GM11168 (cell line): ENCODE results near the gene CDC6.

Experiments used
- in situ Hi-C: fragments of 300-500 bp; cut with MboI; formaldehyde crosslinking; loops from one replicate; pipeline ENCODE4 v1.12.0; 2022; ENCODE audit warnings: low sequenced_read_pairs; ENCODE audit not compliant: unreplicated experiment

The CDC6 gene

GRCh38 chr17:40309031-40309948 lies 21.6 kb downstream of the CDC6 start, which contains the start of gene RARA:
Gene RARA, plus strand, starts transcription at chr17:40309180. Its CDS starts 22,039 bp downstream, at chr17:40331219.
- in situ Hi-C loops = loop anchor here (10.0 kb wide), 1 partner anchor 46 kb away; no protein-coding TSS in a partner anchor

- in situ Hi-C loops = loop anchor here (10.0 kb wide), 1 partner anchor 45 kb away; no protein-coding TSS in a partner anchor
Measured at GRCh38 chr17:40309949-40310510, 22.4 kb downstream of the CDC6 start.

GRCh38 chr17:40310882-40311391 lies 23.3 kb downstream of the CDC6 start:
- in situ Hi-C loops = no loop called here

- in situ Hi-C loops = no loop called here
Measured at GRCh38 chr17:40311575-40311974, 23.9 kb downstream of the CDC6 start.

GRCh38 chr17:40312131-40312731 lies 24.6 kb downstream of the CDC6 start:
- in situ Hi-C loops = no loop called here

- in situ Hi-C loops = no loop called here
Measured at GRCh38 chr17:40312893-40313667, 25.4 kb downstream of the CDC6 start.

DNA sequence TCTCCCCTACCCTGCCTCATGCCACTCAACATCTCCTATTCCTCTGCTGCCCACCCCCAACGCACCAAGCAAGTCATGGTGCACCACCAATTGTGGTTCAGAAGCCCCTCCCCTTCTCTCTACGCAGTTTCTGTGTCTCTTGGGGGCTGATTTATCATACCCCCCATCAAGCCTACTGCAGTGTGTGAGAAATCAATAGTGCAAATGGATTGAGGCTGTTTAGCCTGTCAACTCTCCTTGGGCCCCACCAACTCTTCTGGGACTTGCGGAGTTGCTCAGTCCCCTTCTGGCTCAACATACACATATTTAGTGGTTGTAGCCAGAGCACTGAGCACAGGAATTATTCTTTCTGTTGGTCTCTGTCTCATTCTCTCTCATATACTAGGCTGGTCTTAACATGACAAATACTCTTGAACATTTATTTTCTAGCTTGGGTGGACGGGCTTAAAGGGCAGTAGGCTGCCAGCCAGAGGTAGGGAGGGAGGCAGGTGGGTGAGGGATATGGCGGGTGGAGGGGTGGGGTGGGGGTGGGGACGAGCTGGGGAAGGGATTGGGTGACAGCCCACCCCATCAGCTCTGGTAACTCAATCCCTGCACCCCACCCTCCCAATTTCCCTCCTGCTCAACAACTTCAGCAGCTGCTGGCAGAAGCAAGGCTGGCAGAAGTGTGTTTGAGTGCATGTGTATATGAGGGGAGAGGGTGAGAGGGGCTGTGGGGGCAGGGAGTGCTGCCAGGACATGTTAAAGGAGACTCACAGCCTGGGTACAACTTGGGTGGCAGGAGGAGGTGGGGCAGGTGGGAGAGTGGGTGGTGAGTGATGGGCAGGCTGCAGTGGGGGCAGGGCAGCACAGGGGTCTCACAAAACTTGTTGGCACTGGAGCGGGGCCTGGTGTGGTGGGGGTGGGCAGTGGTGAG lies 26.2 kb downstream of the CDC6 start:
- in situ Hi-C loops = no loop called here

DNA sequence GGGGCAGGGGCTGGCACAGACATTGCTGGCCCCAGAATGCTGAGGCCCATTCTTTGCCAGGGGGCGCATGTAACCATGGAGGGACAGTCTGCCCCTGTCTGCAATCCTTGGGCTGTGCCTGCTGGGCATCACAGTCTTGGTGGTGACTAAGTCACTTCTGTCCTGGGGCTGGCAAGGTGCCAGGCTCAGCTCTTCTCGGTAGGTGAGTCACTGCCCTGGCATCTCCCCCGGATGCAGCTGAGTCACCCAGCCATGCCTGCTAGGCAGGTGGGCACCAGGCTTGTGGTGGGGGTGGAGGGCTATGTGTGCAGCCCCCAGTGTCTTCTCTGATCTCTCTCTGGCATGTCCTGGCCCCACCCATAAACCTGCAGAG lies 26.9 kb downstream of the CDC6 start:
- in situ Hi-C loops = no loop called here

DNA sequence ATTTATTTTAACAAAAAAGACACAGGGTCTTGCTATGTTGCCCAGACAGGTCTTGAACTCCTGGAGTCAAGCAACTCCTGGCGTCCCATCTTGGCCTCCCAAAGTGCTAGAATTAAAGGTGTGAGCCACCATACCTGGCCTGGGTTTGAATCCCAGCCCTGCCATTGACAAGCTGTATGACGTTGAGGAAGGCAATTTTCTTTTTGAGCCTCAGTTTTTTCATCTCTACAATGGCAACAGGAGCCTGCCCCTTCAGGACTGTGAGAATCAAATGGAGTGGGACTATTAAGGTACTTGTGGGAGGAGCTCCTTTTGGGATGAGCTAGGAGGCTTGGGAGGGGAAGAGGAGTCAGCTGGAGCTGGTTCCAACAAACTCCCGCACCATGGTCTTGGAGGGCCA lies 27.5 kb downstream of the CDC6 start:
- in situ Hi-C loops = no loop called here

GRCh38 chr17:40315678-40316570 lies 28.2 kb downstream of the CDC6 start:
- in situ Hi-C loops = no loop called here

DNA sequence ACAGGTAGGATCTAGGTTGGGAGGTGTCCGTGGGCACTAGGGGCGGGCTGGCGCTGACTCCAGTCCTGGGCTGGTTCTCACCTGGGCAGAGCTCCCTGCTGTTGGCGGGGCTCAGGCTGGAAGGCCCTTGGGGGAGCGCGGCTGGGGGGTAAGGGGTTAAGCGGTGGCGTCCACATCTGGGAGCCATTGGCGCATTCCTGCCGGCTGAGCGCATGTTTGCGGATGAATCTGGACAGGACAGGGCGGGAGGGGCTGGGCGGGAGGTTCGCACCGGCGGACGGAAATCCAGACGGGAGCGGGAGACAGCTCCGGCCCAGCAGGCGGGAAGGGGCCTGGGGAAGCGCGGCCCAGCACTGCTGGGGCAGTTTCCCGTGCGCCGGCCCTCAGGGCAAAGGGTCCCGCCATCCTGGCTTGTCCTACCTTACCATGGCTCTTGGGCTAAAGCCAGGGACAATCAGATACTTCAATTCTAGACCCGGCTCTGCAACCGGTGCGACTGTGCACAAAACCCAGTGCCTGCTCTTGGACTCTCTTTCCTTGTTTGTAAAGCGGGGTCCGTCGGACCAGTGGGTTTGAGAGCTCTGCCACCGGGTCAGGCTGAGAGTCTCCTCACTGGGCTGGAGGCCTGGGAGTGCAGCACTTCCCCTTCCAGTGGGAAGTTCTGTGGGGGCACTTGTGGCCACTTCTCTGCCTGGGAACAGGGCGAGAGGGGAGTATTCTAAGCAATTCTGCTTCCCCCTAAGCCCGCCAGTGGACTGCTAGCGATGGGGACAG lies 29.1 kb downstream of the CDC6 start:
- in situ Hi-C loops = no loop called here

- in situ Hi-C loops = no loop called here
Measured at GRCh38 chr17:40317345-40317873, 29.7 kb downstream of the CDC6 start.

DNA sequence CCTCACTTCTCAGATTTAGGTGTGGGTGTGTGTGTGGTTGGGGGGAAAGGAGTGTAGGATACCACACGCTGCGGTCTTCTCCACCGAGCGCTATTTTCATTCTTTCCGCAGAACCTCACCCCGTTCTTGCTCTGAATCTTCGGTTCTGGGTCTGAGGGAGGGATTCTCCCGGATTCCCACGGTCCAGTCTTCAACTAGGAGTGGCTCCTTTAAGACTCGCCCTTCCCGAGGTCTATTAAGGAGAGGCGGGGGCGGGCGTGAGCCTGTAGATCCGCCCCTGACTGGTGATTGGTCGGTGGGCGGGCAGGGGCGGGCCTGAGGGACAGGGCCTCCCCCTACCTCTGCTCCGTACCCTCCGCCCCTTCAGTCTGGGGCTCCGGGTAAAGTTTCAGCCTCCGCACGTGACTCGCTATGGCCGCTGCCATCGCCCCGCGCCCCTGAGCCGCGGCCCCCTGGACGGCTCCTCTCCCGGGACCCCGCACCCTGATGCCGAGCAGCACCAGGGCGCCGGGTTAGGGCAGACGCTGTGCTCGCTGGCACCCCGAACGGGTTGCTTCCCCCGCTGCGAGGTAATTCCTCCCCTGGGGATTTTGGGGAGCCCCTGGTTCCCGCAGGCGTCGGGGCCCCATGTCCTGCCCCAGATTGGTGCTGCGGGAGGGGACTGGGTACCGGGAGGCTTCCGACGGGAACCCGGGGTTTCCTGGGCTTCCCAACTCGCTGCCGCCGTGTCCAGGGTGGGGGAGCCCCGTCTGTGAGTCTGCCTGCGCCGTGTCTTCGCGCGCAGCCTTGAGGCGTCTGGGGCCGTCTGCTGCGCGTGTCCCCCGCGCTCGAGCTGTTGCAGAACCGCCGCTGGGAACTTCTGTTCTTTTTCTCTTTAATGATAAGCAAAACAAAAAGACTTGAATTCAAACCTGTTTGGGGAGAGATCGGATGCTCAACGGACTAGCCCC lies 30.5 kb downstream of the CDC6 start:
- in situ Hi-C loops = no loop called here

GRCh38 chr17:40318830-40319391 lies 31.2 kb downstream of the CDC6 start:
- in situ Hi-C loops = no loop called here

GRCh38 chr17:40319651-40320540 lies 32.2 kb downstream of the CDC6 start:
- in situ Hi-C loops = no loop called here
